HG03108 (cell line): ENCODE data around the gene TIMM17B.
"Not testable (repeated sequence)": the region's sequence is repeated elsewhere in the genome, so short reads cannot be mapped to it uniquely, and the experiment has no call there.

Experiments used
- ATAC-seq: cut with Tn5 transposase; IDR thresholded peaks from one replicate; pipeline ENCODE4 v1.9.1; 2021; ENCODE audit warnings: moderate library complexity; ENCODE audit not compliant: unreplicated experiment

TIMM17B gene

DNA sequence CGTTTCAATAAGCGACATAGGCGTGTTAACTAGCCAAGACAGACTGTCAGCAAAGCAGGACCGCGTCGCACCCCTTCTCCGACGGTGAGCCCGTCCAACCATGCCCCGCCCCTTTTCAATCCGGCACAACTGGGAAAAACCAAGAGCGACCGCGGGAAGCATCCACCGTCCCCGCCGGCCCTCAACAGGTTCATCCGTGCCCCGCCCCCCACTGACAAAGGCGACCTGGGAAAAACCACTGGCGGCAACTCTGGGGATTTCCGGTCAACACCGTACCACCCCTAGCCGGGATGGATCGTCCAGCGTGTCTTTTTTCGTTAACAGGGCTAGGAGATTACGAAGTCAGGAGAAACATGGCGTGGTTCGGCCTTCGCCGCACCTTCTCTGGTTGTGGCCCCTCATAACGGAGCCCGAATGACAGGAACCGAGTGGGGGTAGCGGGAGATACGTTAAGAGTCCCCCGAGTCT is 377 bp downstream of the TIMM17B start:
- ATAC-seq, result peak; percentile 2

GRCh38 chrX:48896611-48897011 is 957 bp downstream of the TIMM17B start:
- ATAC-seq, result no peak

DNA sequence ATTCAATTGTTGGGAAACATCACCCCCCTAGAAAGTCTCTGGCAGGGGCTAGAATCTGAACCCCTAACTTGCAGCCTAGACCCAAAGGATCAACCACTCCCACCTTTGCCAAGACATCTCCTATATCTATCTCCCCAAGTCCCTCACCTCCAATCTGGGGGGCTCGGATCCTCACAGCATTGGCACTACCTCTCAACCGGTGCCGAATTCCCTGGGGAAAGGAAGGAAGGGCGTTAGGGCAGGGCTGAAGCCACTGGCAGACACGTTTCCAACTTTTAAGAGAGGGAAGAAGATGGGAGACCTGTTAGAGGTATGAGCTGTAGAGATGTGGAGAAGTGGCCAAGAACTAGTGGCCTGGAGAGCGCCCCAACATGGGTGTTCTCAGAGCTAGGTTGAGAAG is 2.7 kb downstream of the TIMM17B start:
- ATAC-seq, result no peak

- no peak for ATAC-seq
These were observed 3.8 kb downstream of the TIMM17B start for GRCh38 chrX:48893556-48894348.

DNA sequence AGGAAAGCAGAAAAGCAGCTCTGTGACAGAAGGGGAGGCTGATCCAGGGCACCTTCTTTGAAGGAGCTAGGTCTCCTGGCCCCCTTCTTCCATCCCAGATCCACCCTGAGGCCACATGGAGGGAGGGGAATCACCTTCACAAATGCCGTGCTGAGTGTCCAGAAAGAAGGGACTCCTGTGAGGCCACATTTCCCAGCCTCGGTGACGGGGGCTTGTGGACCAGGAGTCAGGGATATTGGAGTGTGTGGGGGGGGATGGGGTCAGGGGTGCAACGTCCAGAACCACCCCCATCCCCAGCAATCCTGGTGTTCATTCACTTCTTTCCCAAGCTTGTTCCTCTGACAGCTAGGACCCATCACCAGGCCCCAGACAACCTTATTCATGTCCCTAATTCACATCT is 4.7 kb downstream of the TIMM17B start:
- no peak for ATAC-seq

- ATAC-seq, result peak; percentile 78
These were observed 5.9 kb downstream of the TIMM17B start for GRCh38 chrX:48891402-48892288.

DNA sequence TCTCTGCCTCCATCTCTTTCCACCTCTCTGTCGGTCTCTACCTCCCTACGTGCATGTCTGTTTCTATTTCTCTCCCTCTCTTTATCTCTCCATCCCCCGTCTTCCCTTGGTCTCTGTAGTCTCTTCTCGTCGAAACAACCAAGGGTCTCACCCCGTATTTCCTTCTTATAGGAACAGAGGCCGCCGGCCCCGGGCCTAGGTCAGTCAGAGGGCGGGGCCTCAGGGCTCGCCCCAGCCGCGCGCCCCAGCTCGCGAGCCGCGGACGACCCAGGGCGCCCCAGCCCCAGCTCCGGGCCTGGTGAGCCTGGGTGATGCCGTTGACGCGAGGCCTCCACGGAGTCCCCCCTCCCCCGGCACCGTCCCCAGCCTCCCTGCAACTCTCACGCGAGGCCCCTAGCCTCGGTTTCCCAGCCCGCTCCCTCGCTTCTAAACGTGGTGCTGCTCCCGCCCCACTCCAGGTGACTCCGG is 6.6 kb downstream of the TIMM17B start:
- peak; percentile 37 for ATAC-seq

GRCh38 chrX:48890296-48890925 is 7.2 kb downstream of the TIMM17B start:
- ATAC-seq, result no peak

GRCh38 chrX:48886586-48886985 is 11.0 kb downstream of the TIMM17B start:
- ATAC-seq, result not testable (repeated sequence)

- ATAC-seq, result no peak
These were observed 13.8 kb downstream of the TIMM17B start for GRCh38 chrX:48883729-48884128.

DNA sequence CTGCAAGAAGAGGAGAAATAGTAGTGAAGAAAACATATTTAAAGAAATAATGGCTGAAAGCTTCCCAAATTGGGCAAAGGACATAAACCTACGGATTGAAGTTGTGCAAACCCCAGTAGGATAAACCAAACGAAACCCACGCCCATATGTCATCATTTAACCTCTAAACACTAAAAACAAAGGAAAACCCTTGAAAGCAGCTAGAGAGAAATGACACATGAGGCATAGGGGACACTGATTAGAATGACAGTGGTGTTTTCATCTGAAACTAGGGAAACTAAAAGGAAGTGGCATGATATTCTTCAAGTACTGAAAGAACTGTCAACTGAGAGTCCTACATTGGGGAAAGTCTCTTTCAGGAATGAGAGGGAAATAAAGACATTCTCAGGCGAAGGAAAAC is 20.6 kb downstream of the TIMM17B start:
- ATAC-seq, result not testable (repeated sequence)

GRCh38 chrX:48872017-48872416 is 25.6 kb downstream of the TIMM17B start:
- not testable (repeated sequence) for ATAC-seq

DNA sequence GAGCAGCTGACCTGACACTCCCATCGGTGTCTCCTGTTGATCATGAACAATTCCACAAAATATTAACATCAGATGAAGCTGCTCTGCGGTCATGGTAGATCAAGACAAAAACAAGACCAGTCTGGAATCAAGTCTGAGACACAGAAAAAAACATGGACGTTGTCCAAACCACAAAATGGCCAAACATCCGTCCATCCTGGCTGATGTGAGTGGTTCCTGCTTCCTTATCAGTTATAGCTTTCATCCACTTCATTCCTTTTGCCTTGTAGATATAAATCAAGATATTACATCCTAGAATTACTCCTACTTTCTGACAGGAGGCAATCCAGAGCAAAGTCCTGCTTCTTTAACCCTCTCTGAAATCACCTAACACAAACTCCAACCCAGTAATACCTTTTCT is 33.4 kb downstream of the TIMM17B start:
- no peak for ATAC-seq

GRCh38 chrX:48854898-48855297 is 42.7 kb downstream of the TIMM17B start:
- no peak for ATAC-seq

GRCh38 chrX:48854121-48854804 is 43.3 kb downstream of the TIMM17B start:
- ATAC-seq, result not testable (repeated sequence)

GRCh38 chrX:48853494-48853893 is 44.1 kb downstream of the TIMM17B start:
- ATAC-seq, result not testable (repeated sequence)

DNA sequence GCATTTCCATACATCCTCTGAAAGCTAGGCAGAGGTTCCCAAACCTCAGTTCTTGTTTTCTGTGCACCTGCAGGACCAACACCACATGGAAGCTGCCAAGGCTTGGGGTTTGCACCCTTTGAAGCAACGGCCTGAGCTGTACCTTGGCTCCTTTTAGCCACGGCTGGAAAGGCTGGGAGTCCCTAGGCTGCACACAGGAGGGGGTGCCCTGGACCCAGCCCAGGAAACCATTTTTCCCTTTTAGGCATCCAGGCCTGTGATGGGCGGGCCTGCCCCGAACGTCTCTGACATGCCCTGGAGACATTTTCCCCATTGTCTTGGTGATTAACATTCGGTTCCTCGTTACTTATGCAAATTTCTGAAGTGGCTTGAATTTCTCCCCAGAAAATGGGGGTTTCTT is 44.7 kb downstream of the TIMM17B start:
- ATAC-seq, result no peak

DNA sequence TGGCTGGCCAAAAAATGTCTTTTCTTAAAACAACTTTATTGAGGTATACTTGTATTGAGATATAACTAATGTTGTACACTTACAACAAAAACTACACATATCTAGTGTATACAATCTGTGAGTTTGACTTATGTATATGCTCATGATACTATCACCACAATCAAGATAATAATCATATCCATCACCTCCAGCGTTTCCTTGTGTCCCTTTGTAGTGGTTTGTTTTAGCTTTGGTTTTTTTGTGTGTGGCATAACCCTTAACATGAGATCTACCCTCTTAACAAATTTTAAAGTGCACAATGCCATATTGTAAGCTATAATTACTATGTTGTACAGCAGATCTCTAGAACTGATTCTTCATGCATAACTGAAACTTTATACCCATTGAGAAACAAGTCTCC is 48.7 kb downstream of the TIMM17B start:
- ATAC-seq, result no peak
